ENCODE data around the gene CCDC188. TPM values are rescaled to one million over a fixed set of nuclear protein-coding genes. Genes with fewer than 3 reads are reported as not detected.

The CCDC188 gene
- total and polyA plus RNA-seq, 2 of the 8 experiments (the other 6 are each of a cell fraction or from before 2014, with no cell fraction given), result not detected

- TF ChIP-seq CHD7 (IDR thresholded peaks at IDR 0.05; ENCODE audit: insufficient replicate concordance, low read length) (no peak), BCL11A (IDR thresholded peaks at IDR 0.05; ENCODE audit: low read depth in 2 of 2, low read length in 2 of 2) (no peak), CTBP2 (IDR thresholded peaks at IDR 0.05; ENCODE audit: borderline replicate concordance, insufficient read depth, insufficient read length, low read length) (no peak), RNF2 (IDR thresholded peaks at IDR 0.05; ENCODE audit: borderline replicate concordance, low read depth, low read length, missing control alignments, poor library complexity, severe bottlenecking) (no peak), FOSL1 (IDR thresholded peaks at IDR 0.05; ENCODE audit: insufficient read depth, low read depth, low read length) (no peak), TAF7 (optimal IDR thresholded peaks at IDR 0.05; ENCODE audit: borderline replicate concordance, low read depth, low read length) (no peak), BRCA1 (IDR thresholded peaks at IDR 0.05; ENCODE audit: low read depth, low read length) (no peak), TBP (IDR thresholded peaks at IDR 0.05; ENCODE audit: low read depth, low read length) (no peak)
Measured at GRCh38 chr22:20165421-20165820, 14.6 kb upstream of the CCDC188 start (continued).
